ENCODE measurements around the gene FBXL7.

FBXL7 gene

DNA sequence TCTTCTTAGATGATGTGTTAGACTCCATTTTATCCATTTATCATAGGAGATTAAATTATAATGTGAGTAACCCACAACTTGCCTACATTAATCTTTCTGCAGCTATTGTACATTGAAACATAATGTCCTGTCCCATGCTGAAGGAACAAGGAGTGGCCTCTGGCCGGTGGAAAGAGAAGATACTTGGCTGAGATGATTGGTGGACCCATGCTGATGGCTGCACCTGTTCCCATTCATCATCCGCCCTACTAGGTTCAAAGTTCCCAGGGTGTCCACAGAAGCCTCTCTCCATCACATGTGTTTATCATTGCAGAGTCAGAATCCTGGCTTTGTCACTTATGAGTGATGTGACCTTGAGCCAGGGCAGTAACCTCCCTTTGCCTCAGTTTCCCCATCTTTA, 24.7 kb downstream of the FBXL7 start:
- no peaks in the 10 kb centered on the region for H3K9me3 ChIP-seq (ENCODE audit: insufficient read depth, low read length)
- H3K36me3 ChIP-seq (ENCODE audit: low read length), result no peaks in the 10 kb centered on the region
- H3K27me3 ChIP-seq (ENCODE audit: low read length), result no peaks in the 10 kb centered on the region
- no peaks in the 10 kb centered on the region for H4K20me1 ChIP-seq (ENCODE audit: low read depth, low read length)
- no peak overlapping the region for H2AFZ ChIP-seq (ENCODE audit: low read depth, low read length, severe bottlenecking)
- H3K9me2 ChIP-seq (replicated peaks; ENCODE audit: insufficient read depth, low read length), result no peaks in the 10 kb centered on the region
- H3K27ac ChIP-seq (ENCODE audit: low read depth, low read length), result no peak overlapping the region
- TF ChIP-seq, protein P1, sequence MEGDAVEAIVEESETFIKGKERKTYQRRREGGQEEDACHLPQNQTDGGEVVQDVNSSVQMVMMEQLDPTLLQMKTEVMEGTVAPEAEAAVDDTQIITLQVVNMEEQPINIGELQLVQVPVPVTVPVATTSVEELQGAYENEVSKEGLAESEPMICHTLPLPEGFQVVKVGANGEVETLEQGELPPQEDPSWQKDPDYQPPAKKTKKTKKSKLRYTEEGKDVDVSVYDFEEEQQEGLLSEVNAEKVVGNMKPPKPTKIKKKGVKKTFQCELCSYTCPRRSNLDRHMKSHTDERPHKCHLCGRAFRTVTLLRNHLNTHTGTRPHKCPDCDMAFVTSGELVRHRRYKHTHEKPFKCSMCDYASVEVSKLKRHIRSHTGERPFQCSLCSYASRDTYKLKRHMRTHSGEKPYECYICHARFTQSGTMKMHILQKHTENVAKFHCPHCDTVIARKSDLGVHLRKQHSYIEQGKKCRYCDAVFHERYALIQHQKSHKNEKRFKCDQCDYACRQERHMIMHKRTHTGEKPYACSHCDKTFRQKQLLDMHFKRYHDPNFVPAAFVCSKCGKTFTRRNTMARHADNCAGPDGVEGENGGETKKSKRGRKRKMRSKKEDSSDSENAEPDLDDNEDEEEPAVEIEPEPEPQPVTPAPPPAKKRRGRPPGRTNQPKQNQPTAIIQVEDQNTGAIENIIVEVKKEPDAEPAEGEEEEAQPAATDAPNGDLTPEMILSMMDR (IDR thresholded peaks at IDR 0.05; ENCODE audit: insufficient read depth, low read length, poor library complexity, severe bottlenecking), result no peak
- no peak for TF ChIP-seq EZH2phosphoT487 (conservative IDR thresholded peaks at IDR 0.05; ENCODE audit: low read length)
- no peak overlapping the region for H3K4me2 ChIP-seq (ENCODE audit: low read depth, low read length, poor library complexity, severe bottlenecking)
- no peaks in the 10 kb centered on the region for H3F3A ChIP-seq (ENCODE audit: insufficient read depth)
- no peak overlapping the region for H3K4me3 ChIP-seq (ENCODE audit: insufficient read depth, low read length, poor library complexity, severe bottlenecking)
- no peaks in the 10 kb centered on the region for H3K79me2 ChIP-seq (ENCODE audit: insufficient read depth, low read length)
- H3K9ac ChIP-seq (ENCODE audit: low read length), result no peak overlapping the region

DNA sequence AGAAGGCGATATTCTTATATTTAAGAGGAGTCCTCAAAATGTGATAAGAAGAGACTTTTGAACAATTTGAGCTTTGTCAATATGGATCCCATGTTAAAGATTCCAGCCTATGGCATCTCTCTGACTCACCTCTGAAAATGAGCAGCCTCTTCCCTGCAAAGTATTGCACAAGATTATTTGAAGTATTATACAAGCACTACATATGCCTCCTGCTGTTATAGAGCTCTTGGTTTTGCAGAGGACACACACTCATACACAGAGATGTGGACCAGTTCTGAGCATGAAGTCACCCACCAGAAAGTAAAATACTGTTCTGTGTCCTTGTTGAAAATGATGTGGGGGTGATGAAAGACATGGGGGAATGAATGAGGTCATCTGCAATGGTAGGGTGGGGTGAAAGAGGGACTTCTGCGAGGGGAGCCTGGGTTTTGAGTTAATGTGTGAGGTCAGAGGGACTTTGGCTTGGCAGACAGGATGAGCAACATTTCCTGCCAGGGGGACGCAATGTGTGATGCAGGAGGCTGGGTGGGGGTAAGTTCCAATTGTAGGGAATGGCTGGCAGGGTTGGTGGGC, 25.8 kb downstream of the FBXL7 start:
- no peak overlapping the region for H3K9ac ChIP-seq (ENCODE audit: low read length)
- H3K4me2 ChIP-seq (ENCODE audit: low read depth, low read length, poor library complexity, severe bottlenecking), result no peak overlapping the region
- H3K9me2 ChIP-seq (replicated peaks; ENCODE audit: insufficient read depth, low read length), result no peaks in the 10 kb centered on the region
- H3K4me3 ChIP-seq (ENCODE audit: insufficient read depth, low read length, poor library complexity, severe bottlenecking), result no peak overlapping the region
- no peaks in the 10 kb centered on the region for H4K20me1 ChIP-seq (ENCODE audit: low read depth, low read length)
- H3K36me3 ChIP-seq (ENCODE audit: low read length), result no peaks in the 10 kb centered on the region
- TF ChIP-seq, protein P1 (IDR thresholded peaks at IDR 0.05; ENCODE audit: insufficient read depth, low read length, poor library complexity, severe bottlenecking), result no peak
- TF ChIP-seq EZH2phosphoT487 (conservative IDR thresholded peaks at IDR 0.05; ENCODE audit: low read length), result no peak
- H3K27ac ChIP-seq (ENCODE audit: low read depth, low read length), result no peak overlapping the region
- no peaks in the 10 kb centered on the region for H3F3A ChIP-seq (ENCODE audit: insufficient read depth)
- H3K27me3 ChIP-seq (ENCODE audit: low read length), result no peaks in the 10 kb centered on the region
- no peaks in the 10 kb centered on the region for H3K9me3 ChIP-seq (ENCODE audit: insufficient read depth, low read length)
- H2AFZ ChIP-seq (ENCODE audit: low read depth, low read length, severe bottlenecking), result no peak overlapping the region
- no peaks in the 10 kb centered on the region for H3K79me2 ChIP-seq (ENCODE audit: insufficient read depth, low read length)

DNA sequence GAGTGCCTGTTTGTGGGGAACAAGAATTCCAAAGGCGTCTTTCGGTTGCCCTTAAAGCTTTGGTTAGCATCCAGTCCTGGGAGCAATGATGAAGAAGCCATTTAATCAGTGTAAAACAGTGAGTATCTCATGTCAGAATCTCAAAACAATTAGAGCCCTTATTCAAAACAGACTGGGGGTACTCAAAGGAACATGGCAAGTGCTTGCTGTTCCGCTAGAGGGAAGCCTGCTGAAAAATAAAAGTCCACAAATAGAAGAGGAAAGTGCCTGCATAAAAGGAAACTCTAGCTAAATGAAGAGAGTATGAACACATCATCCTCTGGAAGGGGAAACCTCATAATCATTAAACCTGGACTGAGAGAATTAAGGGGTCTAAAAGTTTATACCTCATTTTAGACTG, 26.4 kb downstream of the FBXL7 start:
- H3K9ac ChIP-seq (ENCODE audit: low read length), result no peak overlapping the region
- H3K9me2 ChIP-seq (replicated peaks; ENCODE audit: insufficient read depth, low read length), result no peaks in the 10 kb centered on the region
- H3K27ac ChIP-seq (ENCODE audit: low read depth, low read length), result no peak overlapping the region
- no peaks in the 10 kb centered on the region for H3K79me2 ChIP-seq (ENCODE audit: insufficient read depth, low read length)
- TF ChIP-seq, protein P1 (IDR thresholded peaks at IDR 0.05; ENCODE audit: insufficient read depth, low read length, poor library complexity, severe bottlenecking), result no peak
- no peak for TF ChIP-seq EZH2phosphoT487 (conservative IDR thresholded peaks at IDR 0.05; ENCODE audit: low read length)
- H3K4me3 ChIP-seq (ENCODE audit: insufficient read depth, low read length, poor library complexity, severe bottlenecking), result no peak overlapping the region
- no peaks in the 10 kb centered on the region for H3K27me3 ChIP-seq (ENCODE audit: low read length)
- H4K20me1 ChIP-seq (ENCODE audit: low read depth, low read length), result no peaks in the 10 kb centered on the region
- no peak overlapping the region for H2AFZ ChIP-seq (ENCODE audit: low read depth, low read length, severe bottlenecking)
- H3F3A ChIP-seq (ENCODE audit: insufficient read depth), result no peaks in the 10 kb centered on the region
- no peaks in the 10 kb centered on the region for H3K36me3 ChIP-seq (ENCODE audit: low read length)
- H3K4me2 ChIP-seq (ENCODE audit: low read depth, low read length, poor library complexity, severe bottlenecking), result no peak overlapping the region
- H3K9me3 ChIP-seq (ENCODE audit: insufficient read depth, low read length), result no peaks in the 10 kb centered on the region
